ENCODE data around the gene SRSF3. TPM values are rescaled to one million over a fixed set of nuclear protein-coding genes. Genes with fewer than 3 reads are reported as not detected.
"Not testable (repeated sequence)": the region's sequence is repeated elsewhere in the genome, so short reads cannot be mapped to it uniquely, and the experiment has no call there.

Gene SRSF3
- total RNA-seq, 1 donor from 2014 or later: 546 TPM

GRCh38 chr6:36600564-36601146 lies 6.5 kb downstream of the SRSF3 start:
- Mint-ChIP-seq H3K4me1 (ENCODE audit: low read depth) (peaks cover 89% of the 10 kb centered on the region), H3K27me3 (ENCODE audit: insufficient read depth) (no peaks in the 10 kb centered on the region), H3K27ac (peak overlapping the region; percentile 57), H3K4me3 (peak overlapping the region; percentile 97), H3K9me3 (no peaks in the 10 kb centered on the region), H3K36me3 (ENCODE audit: low read depth) (peaks cover 91% of the 10 kb centered on the region)
- no peak for DNase-seq (ENCODE audit: low spot score)
- intact Hi-C loops (cut with micrococcal nuclease): loop anchor here (2.0 kb wide), 1 partner anchor 14 kb away; no protein-coding TSS in a partner anchor

GRCh38 chr6:36601818-36602217 lies 7.7 kb downstream of the SRSF3 start:
- Mint-ChIP-seq H3K36me3 (ENCODE audit: low read depth) (peaks cover 84% of the 10 kb centered on the region), H3K4me3 (peak overlapping the region; percentile 67), H3K27ac (peak overlapping the region; percentile 74), H3K4me1 (ENCODE audit: low read depth) (peaks cover 86% of the 10 kb centered on the region)
- H3K27me3 Mint-ChIP-seq (ENCODE audit: insufficient read depth); DNase-seq (ENCODE audit: low spot score); H3K9me3 Mint-ChIP-seq: not testable (repeated sequence)
- intact Hi-C loops (cut with micrococcal nuclease): loop anchor here (2.0 kb wide), 1 partner anchor 13 kb away; no protein-coding TSS in a partner anchor

- peaks cover 77% of the 10 kb centered on the region for H3K36me3 Mint-ChIP-seq (ENCODE audit: low read depth)
- no peak overlapping the region for H3K4me3 Mint-ChIP-seq
- intact Hi-C loops (cut with micrococcal nuclease): loop anchor here (1.0 kb wide), 1 partner anchor 9 kb away; the partner anchor contains the start of gene SRSF3
- H3K27ac Mint-ChIP-seq: peak overlapping the region; percentile 21
- no peaks in the 10 kb centered on the region for H3K27me3 Mint-ChIP-seq (ENCODE audit: insufficient read depth)
- no peaks in the 10 kb centered on the region for H3K9me3 Mint-ChIP-seq
- peaks cover 81% of the 10 kb centered on the region for H3K4me1 Mint-ChIP-seq (ENCODE audit: low read depth)
- no peak for DNase-seq (ENCODE audit: low spot score)
Observed at GRCh38 chr6:36603222-36604089, 9.3 kb downstream of the SRSF3 start.

- Mint-ChIP-seq H3K27me3 (ENCODE audit: insufficient read depth) (no peaks in the 10 kb centered on the region), H3K9me3 (no peaks in the 10 kb centered on the region), H3K36me3 (ENCODE audit: low read depth) (peaks cover 76% of the 10 kb centered on the region), H3K27ac (peak overlapping the region; percentile 61), H3K4me3 (no peak overlapping the region), H3K4me1 (ENCODE audit: low read depth) (peaks cover 77% of the 10 kb centered on the region)
- intact Hi-C loops (cut with micrococcal nuclease): loop anchor here (1.0 kb wide), 1 partner anchor 10 kb away; the partner anchor contains the start of gene SRSF3
- no peak for DNase-seq (ENCODE audit: low spot score)
Observed at GRCh38 chr6:36604090-36605060, 10.2 kb downstream of the SRSF3 start.

GRCh38 chr6:36605143-36605542 lies 11.0 kb downstream of the SRSF3 start:
- Mint-ChIP-seq H3K27me3 (ENCODE audit: insufficient read depth) (no peaks in the 10 kb centered on the region), H3K9me3 (no peaks in the 10 kb centered on the region), H3K4me1 (ENCODE audit: low read depth) (peaks cover 69% of the 10 kb centered on the region), H3K27ac (peak overlapping the region; percentile 61), H3K4me3 (no peak overlapping the region), H3K36me3 (ENCODE audit: low read depth) (peaks cover 75% of the 10 kb centered on the region)
- no peak for DNase-seq (ENCODE audit: low spot score)
- intact Hi-C loops (cut with micrococcal nuclease): no loop called here

GRCh38 chr6:36605560-36606391 lies 11.6 kb downstream of the SRSF3 start:
- peak overlapping the region; percentile 27 for H3K27ac Mint-ChIP-seq
- intact Hi-C loops (cut with micrococcal nuclease): no loop called here
- H3K4me1 Mint-ChIP-seq (ENCODE audit: low read depth): peaks cover 64% of the 10 kb centered on the region
- no peaks in the 10 kb centered on the region for H3K27me3 Mint-ChIP-seq (ENCODE audit: insufficient read depth)
- DNase-seq (ENCODE audit: low spot score): no peak
- H3K9me3 Mint-ChIP-seq: no peaks in the 10 kb centered on the region
- H3K36me3 Mint-ChIP-seq (ENCODE audit: low read depth): peaks cover 71% of the 10 kb centered on the region
- no peak overlapping the region for H3K4me3 Mint-ChIP-seq

- peaks cover 57% of the 10 kb centered on the region for H3K4me1 Mint-ChIP-seq (ENCODE audit: low read depth)
- peaks cover 64% of the 10 kb centered on the region for H3K36me3 Mint-ChIP-seq (ENCODE audit: low read depth)
- H3K9me3 Mint-ChIP-seq; H3K27me3 Mint-ChIP-seq (ENCODE audit: insufficient read depth); DNase-seq (ENCODE audit: low spot score); intact Hi-C loops (cut with micrococcal nuclease); H3K4me3 Mint-ChIP-seq: not testable (repeated sequence)
- peak overlapping the region; percentile 77 for H3K27ac Mint-ChIP-seq
Observed at GRCh38 chr6:36607305-36607682, 13.1 kb downstream of the SRSF3 start.

- Mint-ChIP-seq H3K27me3 (ENCODE audit: insufficient read depth) (no peaks in the 10 kb centered on the region), H3K36me3 (ENCODE audit: low read depth) (peaks cover 63% of the 10 kb centered on the region), H3K4me1 (ENCODE audit: low read depth) (peaks cover 52% of the 10 kb centered on the region), H3K9me3 (no peaks in the 10 kb centered on the region), H3K4me3 (no peak overlapping the region), H3K27ac (peak overlapping the region; percentile 77)
- intact Hi-C loops (cut with micrococcal nuclease): no loop called here
- no peak for DNase-seq (ENCODE audit: low spot score)
Observed at GRCh38 chr6:36607683-36608386, 13.7 kb downstream of the SRSF3 start.

- Mint-ChIP-seq H3K27ac (peak overlapping the region; percentile 67), H3K4me3 (no peak overlapping the region), H3K4me1 (ENCODE audit: low read depth) (peaks cover 43% of the 10 kb centered on the region), H3K9me3 (no peaks in the 10 kb centered on the region), H3K36me3 (ENCODE audit: low read depth) (peaks cover 55% of the 10 kb centered on the region), H3K27me3 (ENCODE audit: insufficient read depth) (no peaks in the 10 kb centered on the region)
- intact Hi-C loops (cut with micrococcal nuclease): no loop called here
- no peak for DNase-seq (ENCODE audit: low spot score)
Observed at GRCh38 chr6:36608788-36609563, 14.8 kb downstream of the SRSF3 start.

GRCh38 chr6:36609582-36609981 lies 15.4 kb downstream of the SRSF3 start:
- no peak for DNase-seq (ENCODE audit: low spot score)
- peak overlapping the region; percentile 3 for H3K27ac Mint-ChIP-seq
- intact Hi-C loops (cut with micrococcal nuclease): no loop called here
- no peaks in the 10 kb centered on the region for H3K9me3 Mint-ChIP-seq
- H3K4me3 Mint-ChIP-seq: no peak overlapping the region
- peaks cover 37% of the 10 kb centered on the region for H3K4me1 Mint-ChIP-seq (ENCODE audit: low read depth)
- H3K27me3 Mint-ChIP-seq (ENCODE audit: insufficient read depth): no peaks in the 10 kb centered on the region
- peaks cover 49% of the 10 kb centered on the region for H3K36me3 Mint-ChIP-seq (ENCODE audit: low read depth)
